Measurements from ENCODE around the gene PKM.

- TF ChIP-seq POLR2A (IDR thresholded peaks at IDR 0.05) (no peak), CTCF (IDR thresholded peaks at IDR 0.05) (no peak), POLR2AphosphoS5 (IDR thresholded peaks at IDR 0.05) (no peak)
Observed at GRCh38 chr15:72216079-72216478, 14.9 kb downstream of the PKM start.

Measured in transverse colon (tissue), 4 donors.